HepG2 (cell line): ENCODE results near the gene PIP5KL1. TPM values are rescaled to one million over a fixed set of nuclear protein-coding genes. Genes with fewer than 3 reads are reported as not detected.
A peak's percentile ranks its signal among the peaks of the same experiment; 100 is the strongest.

Experiments
- CSRNP1 ChIP-seq: sonication (generic); formaldehyde crosslinking; IDR thresholded peaks from 2 replicates; pipeline ENCODE4 v1.8.1; 2023; ENCODE audit warnings: mild to moderate bottlenecking, missing genetic modification reagents
- HNF1B ChIP-seq: sonication (generic); formaldehyde crosslinking; IDR thresholded peaks from 2 replicates; pipeline ENCODE4 v1.5.1; 2020; ENCODE audit warnings: mild to moderate bottlenecking, moderate library complexity, missing genetic modification reagents
- IKZF5 ChIP-seq: IDR thresholded peaks from 2 replicates; pipeline ENCODE4 v1.6.1; 2018; ENCODE audit warnings: missing genetic modification reagents, mild to moderate bottlenecking, missing compliant biosample characterization
- IRF2 ChIP-seq: IDR thresholded peaks from 2 replicates; pipeline ENCODE4 v1.6.1; 2018; ENCODE audit warnings: missing genetic modification reagents, missing compliant biosample characterization
- MATR3 ChIP-seq: sonication (generic); formaldehyde crosslinking; IDR thresholded peaks from 2 replicates; pipeline ENCODE4 v1.4.0; 2020; ENCODE audit warnings: missing genetic modification reagents
- MTA1 ChIP-seq: sonication (generic); formaldehyde crosslinking; IDR thresholded peaks from 2 replicates; pipeline ENCODE4 v1.4.0; 2020; ENCODE audit warnings: missing genetic modification reagents, mild to moderate bottlenecking, borderline replicate concordance
- NCOA2 ChIP-seq: sonication (generic); formaldehyde crosslinking; IDR thresholded peaks from 2 replicates; pipeline ENCODE4 v1.8.0; 2022; ENCODE audit warnings: inconsistent platforms
- RELA ChIP-seq: sonication (generic); formaldehyde crosslinking; IDR thresholded peaks from 2 replicates; pipeline ENCODE4 v1.4.0; 2020; ENCODE audit warnings: missing genetic modification reagents
- REXO4 ChIP-seq: sonication (generic); formaldehyde crosslinking; IDR thresholded peaks from 2 replicates; pipeline ENCODE4 v1.8.0; 2022; ENCODE audit warnings: missing genetic modification reagents, mild to moderate bottlenecking, borderline replicate concordance
- SPEN ChIP-seq: sonication (generic); formaldehyde crosslinking; IDR thresholded peaks from 2 replicates; pipeline ENCODE4 v1.5.1; 2020; ENCODE audit warnings: low read depth, mild to moderate bottlenecking, missing genetic modification reagents
- SRF ChIP-seq: IDR thresholded peaks from 2 replicates; pipeline ENCODE4 v1.6.1; 2011; ENCODE audit warnings: mild to moderate bottlenecking, low read depth, low read length, moderate library complexity
- TBX3 ChIP-seq: fragments of 450-650 bp; IDR thresholded peaks from 2 replicates; pipeline ENCODE4 v1.6.1; 2017; ENCODE audit warnings: antibody characterized with exemption, mild to moderate bottlenecking, inconsistent platforms, borderline replicate concordance
- TSC22D2 ChIP-seq: sonication (generic); formaldehyde crosslinking; IDR thresholded peaks from 2 replicates; pipeline ENCODE4 v1.5.1; 2020; ENCODE audit warnings: missing genetic modification reagents, mild to moderate bottlenecking, borderline replicate concordance
- ZNF180 ChIP-seq: sonication (generic); formaldehyde crosslinking; IDR thresholded peaks from 2 replicates; pipeline ENCODE4 v1.4.0; 2020; ENCODE audit warnings: low read depth, missing genetic modification reagents, borderline replicate concordance
- ZNF609 ChIP-seq: sonication (generic); formaldehyde crosslinking; IDR thresholded peaks from 2 replicates; pipeline ENCODE4 v1.4.0; 2020; ENCODE audit warnings: mild to moderate bottlenecking, missing genetic modification reagents, borderline replicate concordance
- ZNF740 ChIP-seq: sonication (generic); formaldehyde crosslinking; IDR thresholded peaks from 2 replicates; pipeline ENCODE4 v1.4.0; 2020; ENCODE audit warnings: missing genetic modification reagents
- polyA plus RNA-seq, 8 experiments: library from polyadenylated mRNA; depleted of rRNA in 3 of 8; stranded (reverse) in 7 of 8; unstranded in 1 of 8; fragments of >200 nt; fragmentation: Illumina TruSeq in 4 of 8; extraction: Trizol in 4 of 8; gene quantifications; 2 replicates each; pipeline versions ENCODE4 v1.2.1 to v1.2.3, GENCODE V29; 2011 to 2016; ENCODE audit warnings: low read depth in 4 of 8, missing spikeins in 1 of 8, mixed read lengths in 1 of 8; ENCODE audit not compliant: insufficient read depth in 1 of 8
- total RNA-seq, 5 experiments: library from RNA; depleted of rRNA; stranded (reverse); fragments of >200 nt; fragmentation: Illumina TruSeq; extraction: Trizol; gene quantifications; 2 replicates each; pipeline ENCODE4 v1.2.3, GENCODE V29; 2016; ENCODE audit warnings: low read depth in 1 of 5

Gene PIP5KL1
- total and polyA plus RNA-seq, 2 of the 13 experiments (the other 11 are each of a cell fraction or from before 2014, with no cell fraction given), result 0.20 to 0.49 TPM

- TF ChIP-seq SPEN (CRISPR knock-in tag) (peak; percentile 48; the same call in 1 of the 2 replicates), REXO4 (CRISPR knock-in tag) (no peak), ZNF740 (CRISPR knock-in tag) (no peak), NCOA2 (CRISPR knock-in tag) (no peak), ZNF180 (CRISPR knock-in tag) (no peak), IRF2 (CRISPR knock-in tag) (peak; percentile 80; the same call in 1 of the 2 replicates), TBX3 (peak; percentile 67; the same call in 1 of the 2 replicates), ZNF609 (CRISPR knock-in tag) (peak; percentile 43; the same call in 1 of the 2 replicates), SRF (no peak), IKZF5 (CRISPR knock-in tag) (peak; percentile 82; the same call in 1 of the 2 replicates), CSRNP1 (CRISPR knock-in tag) (peak; percentile 65; the same call in 1 of the 2 replicates), HNF1B (CRISPR knock-in tag) (peak; percentile 81), RELA (CRISPR knock-in tag) (no peak), MTA1 (CRISPR knock-in tag) (peak; percentile 63; the same call in 1 of the 2 replicates), TSC22D2 (CRISPR knock-in tag) (no peak), MATR3 (CRISPR knock-in tag) (no peak)
Observed at GRCh38 chr9:127955294-127956015, 24.9 kb upstream of the PIP5KL1 start (continued).
